Liver (tissue), 9 donors: ENCODE results near the gene GINS2. TPM values are rescaled to one million over a fixed set of nuclear protein-coding genes. Genes with fewer than 3 reads are reported as not detected.

Experiments used
- DNase-seq: peaks from one replicate; pipeline ENCODE4 v3.0.0-alpha.2; 2017; ENCODE audit warnings: low spot score
- H3K27ac ChIP-seq, 2 donors: one replicate each; pipeline ENCODE4 v1.7.0; 2013; ENCODE audit warnings: inconsistent platforms in 2 of 2, low read length in 2 of 2, control low read depth in 1 of 2, low read depth in 1 of 2, mild to moderate bottlenecking in 1 of 2
- H3K27me3 ChIP-seq, 4 donors: one replicate each; pipeline versions ENCODE4 v1.6.1 to v1.7.0; 2013; ENCODE audit warnings: low read length in 3 of 4, inconsistent platforms in 1 of 4, mild to moderate bottlenecking in 1 of 4, moderate library complexity in 1 of 4; ENCODE audit not compliant: control insufficient read depth in 4 of 4, insufficient read depth in 4 of 4
- H3K36me3 ChIP-seq, 4 donors: one replicate each; pipeline versions ENCODE4 v1.6.1 to v1.7.0; 2013; ENCODE audit warnings: low read length in 3 of 4, mild to moderate bottlenecking in 3 of 4, low read depth in 1 of 4, moderate library complexity in 1 of 4; ENCODE audit not compliant: control insufficient read depth in 4 of 4, insufficient read depth in 3 of 4
- H3K4me1 ChIP-seq, 4 donors: one replicate each; pipeline versions ENCODE4 v1.6.1 to v1.7.0; 2013; ENCODE audit warnings: low read length in 3 of 4, mild to moderate bottlenecking in 3 of 4, moderate library complexity in 1 of 4; ENCODE audit not compliant: control insufficient read depth in 4 of 4, insufficient read depth in 4 of 4
- H3K4me3 ChIP-seq, 3 donors: one replicate each; pipeline versions ENCODE4 v1.6.1 to v1.7.0; 2013; ENCODE audit warnings: low read length in 3 of 3, control low read depth in 1 of 3, low read depth in 1 of 3, mild to moderate bottlenecking in 1 of 3
- H3K9ac ChIP-seq, 2 donors: one replicate each; pipeline ENCODE4 v1.7.0; 2013; ENCODE audit warnings: low read length in 2 of 2, mild to moderate bottlenecking in 2 of 2, moderate library complexity in 2 of 2, control low read depth in 1 of 2, low read depth in 1 of 2
- H3K9me3 ChIP-seq, 4 donors: one replicate each; pipeline versions ENCODE4 v1.6.1 to v1.7.0; 2013; ENCODE audit warnings: low read length in 3 of 4; ENCODE audit not compliant: control insufficient read depth in 4 of 4
- EGR1 ChIP-seq, 2 donors: IDR thresholded peaks; 2 replicates each; pipeline ENCODE4 v1.6.1; 2016 to 2018; ENCODE audit warnings: antibody characterized with exemption in 2 of 2, low read depth in 2 of 2
- FOXA1 ChIP-seq: IDR thresholded peaks from 2 replicates; pipeline ENCODE4 v1.6.1; 2016; ENCODE audit warnings: antibody characterized with exemption
- FOXA2 ChIP-seq: IDR thresholded peaks from 2 replicates; pipeline ENCODE4 v1.6.1; 2016; ENCODE audit warnings: antibody characterized with exemption
- GABPA ChIP-seq, 2 donors: IDR thresholded peaks in 1 of 2; conservative IDR thresholded peaks in 1 of 2; 2 replicates each; pipeline ENCODE4 v1.6.1; 2016; ENCODE audit warnings: antibody characterized with exemption in 2 of 2, mild to moderate bottlenecking in 1 of 2, moderate library complexity in 1 of 2
- HNF4A ChIP-seq, 2 donors: conservative IDR thresholded peaks; 2 replicates each; pipeline ENCODE4 v1.6.1; 2016; ENCODE audit warnings: antibody characterized with exemption in 2 of 2, mild to moderate bottlenecking in 2 of 2
- JUND ChIP-seq, 2 donors: IDR thresholded peaks; 2 replicates each; pipeline ENCODE4 v1.6.1; 2016; ENCODE audit warnings: antibody characterized with exemption in 2 of 2
- NR2F2 ChIP-seq: IDR thresholded peaks from 2 replicates; pipeline ENCODE4 v1.6.1; 2016; ENCODE audit warnings: antibody characterized with exemption
- RXRA ChIP-seq, 2 donors: IDR thresholded peaks; 2 replicates each; pipeline ENCODE4 v1.6.1; 2017 to 2018; ENCODE audit warnings: antibody characterized with exemption in 2 of 2, mild to moderate bottlenecking in 1 of 2
- SP1 ChIP-seq: IDR thresholded peaks from 2 replicates; pipeline ENCODE4 v1.6.1; 2018; ENCODE audit warnings: antibody characterized with exemption, mild to moderate bottlenecking
- YY1 ChIP-seq: IDR thresholded peaks from 2 replicates; pipeline ENCODE4 v1.6.1; 2016; ENCODE audit warnings: antibody characterized with exemption, mild to moderate bottlenecking
- WGBS: extraction: QIAGEN DNeasy Blood & Tissue Kit; methylation state at CpG from one replicate; pipeline ENCODE4 v1.1.7; 2013; 5-methylcytosine and 5-hydroxymethylcytosine counted together
- polyA plus RNA-seq, 2 donors: library from polyadenylated mRNA; stranded (reverse) in 1 of 2; unstranded in 1 of 2; fragments of 200-250 nt in 1 of 2; fragments of >200 nt in 1 of 2; fragmentation: Nextera tagmentation in 1 of 2; extraction: Ambion mirVana in 1 of 2; gene quantifications; one replicate each; pipeline versions ENCODE4 v1.2.1 to v1.2.3, GENCODE V29; 2013 to 2015
- total RNA-seq, 2 donors: library from RNA; depleted of rRNA; stranded (reverse); fragments of >200 nt; gene quantifications; one replicate each; pipeline ENCODE4 v1.2.3, GENCODE V29; 2014
- TF ChIP-seq, protein P1 (sequence below): IDR thresholded peaks from 2 replicates; pipeline ENCODE4 v1.6.1; 2016; ENCODE audit warnings: antibody characterized with exemption
- TF ChIP-seq, protein P2 (sequence below): IDR thresholded peaks from 2 replicates; pipeline ENCODE4 v1.6.1; 2016; ENCODE audit warnings: antibody characterized with exemption
- TF ChIP-seq, protein P3 (sequence below): IDR thresholded peaks from 2 replicates; pipeline ENCODE4 v1.6.1; 2016; ENCODE audit warnings: antibody characterized with exemption, mild to moderate bottlenecking
- TF ChIP-seq, protein P4 (sequence below): fragments of 150-350 bp; IDR thresholded peaks from 2 replicates; pipeline ENCODE4 v1.5.1; 2017; ENCODE audit warnings: improper control_type of control experiment, low read depth, low read length; ENCODE audit not compliant: missing input control
- TF ChIP-seq, protein P5 (sequence below): IDR thresholded peaks from 2 replicates; pipeline ENCODE4 v1.6.1; 2016; ENCODE audit warnings: antibody characterized with exemption
- donor health status: healthy.
- donor health status: healthy.
- donor health status: healthy.
- donor health status: healthy.
- donor health status: healthy.

Gene GINS2
- total and polyA plus RNA-seq, 4 donors = 0.17 to 9.3 (median 0.86) TPM

DNA sequence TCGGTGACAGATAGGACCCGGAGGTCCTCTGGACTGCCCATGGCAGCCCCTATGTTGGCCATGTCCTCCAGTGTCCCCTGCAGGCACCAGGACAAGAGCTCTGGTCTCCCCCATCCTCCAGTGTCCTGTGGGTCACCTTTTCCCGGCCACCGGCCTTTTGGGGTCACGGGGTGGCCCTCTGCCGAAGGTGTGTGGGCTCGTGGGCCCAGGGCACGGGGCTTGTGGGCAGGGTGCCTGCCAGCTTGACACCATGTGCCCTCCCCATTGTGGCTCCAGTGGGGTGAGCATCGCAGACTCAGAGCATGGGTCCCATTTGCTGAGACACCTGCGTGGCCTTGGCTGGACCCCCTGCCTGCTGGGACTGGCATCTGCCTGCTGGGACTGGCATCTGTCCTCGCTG is 57.5 kb downstream of the GINS2 start:
- Histone ChIP-seq H3K36me3 (peaks cover 0 to 4% (median 0%) of the 10 kb centered on the region in 4 donors), H3K4me3 (no peak overlapping the region), H3K27me3 (no peaks in the 10 kb centered on the region), H3K9me3 (peaks cover 0 to 2% (median 0%) of the 10 kb centered on the region in 4 donors), H3K27ac (no peak overlapping the region), H3K4me1 (peaks cover 12 to 49% (median 31%) of the 10 kb centered on the region in 4 donors), H3K9ac (no peak overlapping the region)
- 94% methylated on average over 11 of the region's 11 CpGs for WGBS
- DNase-seq = no peak
- TF ChIP-seq FOXA1 (no peak), EGR1 (IDR thresholded peaks at IDR 0.05; ENCODE audit: low read depth in 2 of 2) (no peak), YY1 (no peak), HNF4A (conservative IDR thresholded peaks at IDR 0.05) (no peak), SP1 (no peak), RXRA (IDR thresholded peaks at IDR 0.05) (no peak), GABPA (IDR thresholded peaks at IDR 0.05 in 1 of 2, conservative IDR thresholded peaks at IDR 0.05 in 1 of 2) (no peak), NR2F2 (no peak)
- TF ChIP-seq, protein P1, sequence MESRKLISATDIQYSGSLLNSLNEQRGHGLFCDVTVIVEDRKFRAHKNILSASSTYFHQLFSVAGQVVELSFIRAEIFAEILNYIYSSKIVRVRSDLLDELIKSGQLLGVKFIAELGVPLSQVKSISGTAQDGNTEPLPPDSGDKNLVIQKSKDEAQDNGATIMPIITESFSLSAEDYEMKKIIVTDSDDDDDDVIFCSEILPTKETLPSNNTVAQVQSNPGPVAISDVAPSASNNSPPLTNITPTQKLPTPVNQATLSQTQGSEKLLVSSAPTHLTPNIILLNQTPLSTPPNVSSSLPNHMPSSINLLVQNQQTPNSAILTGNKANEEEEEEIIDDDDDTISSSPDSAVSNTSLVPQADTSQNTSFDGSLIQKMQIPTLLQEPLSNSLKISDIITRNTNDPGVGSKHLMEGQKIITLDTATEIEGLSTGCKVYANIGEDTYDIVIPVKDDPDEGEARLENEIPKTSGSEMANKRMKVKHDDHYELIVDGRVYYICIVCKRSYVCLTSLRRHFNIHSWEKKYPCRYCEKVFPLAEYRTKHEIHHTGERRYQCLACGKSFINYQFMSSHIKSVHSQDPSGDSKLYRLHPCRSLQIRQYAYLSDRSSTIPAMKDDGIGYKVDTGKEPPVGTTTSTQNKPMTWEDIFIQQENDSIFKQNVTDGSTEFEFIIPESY = no peak
- TF ChIP-seq, protein P2, sequence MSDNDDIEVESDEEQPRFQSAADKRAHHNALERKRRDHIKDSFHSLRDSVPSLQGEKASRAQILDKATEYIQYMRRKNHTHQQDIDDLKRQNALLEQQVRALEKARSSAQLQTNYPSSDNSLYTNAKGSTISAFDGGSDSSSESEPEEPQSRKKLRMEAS = no peak
- TF ChIP-seq, protein P3, sequence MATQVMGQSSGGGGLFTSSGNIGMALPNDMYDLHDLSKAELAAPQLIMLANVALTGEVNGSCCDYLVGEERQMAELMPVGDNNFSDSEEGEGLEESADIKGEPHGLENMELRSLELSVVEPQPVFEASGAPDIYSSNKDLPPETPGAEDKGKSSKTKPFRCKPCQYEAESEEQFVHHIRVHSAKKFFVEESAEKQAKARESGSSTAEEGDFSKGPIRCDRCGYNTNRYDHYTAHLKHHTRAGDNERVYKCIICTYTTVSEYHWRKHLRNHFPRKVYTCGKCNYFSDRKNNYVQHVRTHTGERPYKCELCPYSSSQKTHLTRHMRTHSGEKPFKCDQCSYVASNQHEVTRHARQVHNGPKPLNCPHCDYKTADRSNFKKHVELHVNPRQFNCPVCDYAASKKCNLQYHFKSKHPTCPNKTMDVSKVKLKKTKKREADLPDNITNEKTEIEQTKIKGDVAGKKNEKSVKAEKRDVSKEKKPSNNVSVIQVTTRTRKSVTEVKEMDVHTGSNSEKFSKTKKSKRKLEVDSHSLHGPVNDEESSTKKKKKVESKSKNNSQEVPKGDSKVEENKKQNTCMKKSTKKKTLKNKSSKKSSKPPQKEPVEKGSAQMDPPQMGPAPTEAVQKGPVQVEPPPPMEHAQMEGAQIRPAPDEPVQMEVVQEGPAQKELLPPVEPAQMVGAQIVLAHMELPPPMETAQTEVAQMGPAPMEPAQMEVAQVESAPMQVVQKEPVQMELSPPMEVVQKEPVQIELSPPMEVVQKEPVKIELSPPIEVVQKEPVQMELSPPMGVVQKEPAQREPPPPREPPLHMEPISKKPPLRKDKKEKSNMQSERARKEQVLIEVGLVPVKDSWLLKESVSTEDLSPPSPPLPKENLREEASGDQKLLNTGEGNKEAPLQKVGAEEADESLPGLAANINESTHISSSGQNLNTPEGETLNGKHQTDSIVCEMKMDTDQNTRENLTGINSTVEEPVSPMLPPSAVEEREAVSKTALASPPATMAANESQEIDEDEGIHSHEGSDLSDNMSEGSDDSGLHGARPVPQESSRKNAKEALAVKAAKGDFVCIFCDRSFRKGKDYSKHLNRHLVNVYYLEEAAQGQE = no peak
- TF ChIP-seq, protein P4, sequence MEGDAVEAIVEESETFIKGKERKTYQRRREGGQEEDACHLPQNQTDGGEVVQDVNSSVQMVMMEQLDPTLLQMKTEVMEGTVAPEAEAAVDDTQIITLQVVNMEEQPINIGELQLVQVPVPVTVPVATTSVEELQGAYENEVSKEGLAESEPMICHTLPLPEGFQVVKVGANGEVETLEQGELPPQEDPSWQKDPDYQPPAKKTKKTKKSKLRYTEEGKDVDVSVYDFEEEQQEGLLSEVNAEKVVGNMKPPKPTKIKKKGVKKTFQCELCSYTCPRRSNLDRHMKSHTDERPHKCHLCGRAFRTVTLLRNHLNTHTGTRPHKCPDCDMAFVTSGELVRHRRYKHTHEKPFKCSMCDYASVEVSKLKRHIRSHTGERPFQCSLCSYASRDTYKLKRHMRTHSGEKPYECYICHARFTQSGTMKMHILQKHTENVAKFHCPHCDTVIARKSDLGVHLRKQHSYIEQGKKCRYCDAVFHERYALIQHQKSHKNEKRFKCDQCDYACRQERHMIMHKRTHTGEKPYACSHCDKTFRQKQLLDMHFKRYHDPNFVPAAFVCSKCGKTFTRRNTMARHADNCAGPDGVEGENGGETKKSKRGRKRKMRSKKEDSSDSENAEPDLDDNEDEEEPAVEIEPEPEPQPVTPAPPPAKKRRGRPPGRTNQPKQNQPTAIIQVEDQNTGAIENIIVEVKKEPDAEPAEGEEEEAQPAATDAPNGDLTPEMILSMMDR = no peak
- TF ChIP-seq, protein P5, sequence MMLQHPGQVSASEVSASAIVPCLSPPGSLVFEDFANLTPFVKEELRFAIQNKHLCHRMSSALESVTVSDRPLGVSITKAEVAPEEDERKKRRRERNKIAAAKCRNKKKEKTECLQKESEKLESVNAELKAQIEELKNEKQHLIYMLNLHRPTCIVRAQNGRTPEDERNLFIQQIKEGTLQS = no peak

DNA sequence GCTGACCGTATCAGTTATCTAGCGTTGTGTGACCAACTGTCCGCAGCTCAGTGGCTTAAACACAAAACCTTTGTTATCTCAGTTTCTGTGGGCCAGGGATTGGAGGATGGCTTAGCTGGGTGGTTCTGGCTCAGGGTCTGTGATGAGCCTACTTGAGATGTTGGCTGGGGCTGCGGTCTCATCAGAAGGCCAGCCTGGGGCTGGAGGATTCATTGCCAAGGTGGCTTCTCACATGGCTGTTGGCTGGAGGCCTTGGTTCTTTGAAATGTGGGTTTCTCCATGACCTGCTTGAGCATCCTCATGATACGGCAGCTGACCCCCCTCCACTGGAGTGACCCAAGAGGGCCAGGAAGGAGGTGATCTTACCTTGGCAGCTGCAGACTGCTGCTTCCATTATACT is 58.9 kb downstream of the GINS2 start:
- no peak overlapping the region for H3K27ac ChIP-seq
- DNase-seq = no peak
- H3K4me3 ChIP-seq = no peak overlapping the region
- peaks cover 0 to 4% (median 0%) of the 10 kb centered on the region in 4 donors for H3K36me3 ChIP-seq
- WGBS = 98% methylated on average over 5 of the region's 5 CpGs
- H3K9me3 ChIP-seq = peaks cover 0 to 2% (median 0%) of the 10 kb centered on the region in 4 donors
- H3K4me1 ChIP-seq = peaks cover 12 to 48% (median 28%) of the 10 kb centered on the region in 4 donors
- TF ChIP-seq EGR1 (IDR thresholded peaks at IDR 0.05; ENCODE audit: low read depth in 2 of 2) (no peak), SP1 (no peak), GABPA (IDR thresholded peaks at IDR 0.05 in 1 of 2, conservative IDR thresholded peaks at IDR 0.05 in 1 of 2) (no peak), FOXA2 (no peak), JUND (IDR thresholded peaks at IDR 0.05) (no peak)
- TF ChIP-seq, protein P3 = no peak
- TF ChIP-seq, protein P2 = no peak
- no peaks in the 10 kb centered on the region for H3K27me3 ChIP-seq
- no peak overlapping the region for H3K9ac ChIP-seq
